Activated T-cell treated with anti-CD3 and anti-CD28 coated beads for 1 hour (primary cell): ENCODE data around the gene TAOK2.
"Not testable (repeated sequence)": the region's sequence is repeated elsewhere in the genome, so short reads cannot be mapped to it uniquely, and the experiment has no call there.

ENCODE experiments used
- DNase-seq: peaks from one replicate; pipeline ENCODE4 v3.0.0-alpha.2; 2020; ENCODE audit warnings: low read depth

Gene TAOK2

DNA sequence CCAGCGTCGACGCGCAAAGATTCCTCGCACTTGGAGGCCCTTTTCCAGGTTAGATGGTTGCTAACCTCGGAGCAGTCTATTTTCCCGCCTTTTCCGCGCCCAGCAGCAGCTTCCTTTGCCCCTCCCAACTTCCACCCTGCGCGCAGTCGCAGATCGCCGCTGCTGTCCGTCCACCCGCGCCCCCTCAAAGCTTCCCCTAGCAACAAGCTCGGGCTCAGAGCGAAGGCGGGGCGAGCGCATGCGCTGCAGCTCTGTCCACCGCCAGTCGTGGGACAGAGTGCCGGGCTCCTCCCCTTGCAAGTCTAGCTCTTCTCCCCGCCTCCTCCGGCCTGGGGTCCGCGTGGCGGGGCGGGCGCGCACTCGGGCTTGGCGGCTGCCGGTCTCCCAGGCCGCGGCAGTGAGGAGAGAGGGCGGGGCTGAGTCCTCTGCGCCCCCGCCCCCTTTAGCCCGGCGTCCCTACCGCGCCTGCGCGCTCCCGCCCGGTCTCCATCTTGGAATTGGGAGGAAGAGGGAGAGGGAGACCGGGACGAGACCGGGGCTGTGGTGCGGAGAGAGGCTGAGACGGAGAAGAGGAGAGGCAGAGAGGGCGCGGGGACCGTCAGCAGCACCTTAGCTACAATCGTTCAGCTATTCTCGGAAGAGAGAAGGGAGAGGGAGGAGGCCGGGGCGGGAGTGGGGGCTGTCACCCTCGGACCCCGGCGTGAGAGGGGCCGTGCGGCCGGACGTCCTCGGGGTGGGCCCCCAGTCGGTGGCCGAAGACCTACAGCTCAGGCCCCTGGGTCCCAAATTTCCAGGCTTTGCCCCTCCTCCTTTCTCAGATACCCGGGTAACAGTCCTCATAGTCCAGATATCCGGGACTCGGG is at the start of gene TAOK2:
Gene TAOK2 (plus strand): TSS at position 485 of the 863 bp plus-strand sequence. CDS start 3,905 bp downstream, outside the sequence.
- DNase-seq, result peak; percentile 86

DNA sequence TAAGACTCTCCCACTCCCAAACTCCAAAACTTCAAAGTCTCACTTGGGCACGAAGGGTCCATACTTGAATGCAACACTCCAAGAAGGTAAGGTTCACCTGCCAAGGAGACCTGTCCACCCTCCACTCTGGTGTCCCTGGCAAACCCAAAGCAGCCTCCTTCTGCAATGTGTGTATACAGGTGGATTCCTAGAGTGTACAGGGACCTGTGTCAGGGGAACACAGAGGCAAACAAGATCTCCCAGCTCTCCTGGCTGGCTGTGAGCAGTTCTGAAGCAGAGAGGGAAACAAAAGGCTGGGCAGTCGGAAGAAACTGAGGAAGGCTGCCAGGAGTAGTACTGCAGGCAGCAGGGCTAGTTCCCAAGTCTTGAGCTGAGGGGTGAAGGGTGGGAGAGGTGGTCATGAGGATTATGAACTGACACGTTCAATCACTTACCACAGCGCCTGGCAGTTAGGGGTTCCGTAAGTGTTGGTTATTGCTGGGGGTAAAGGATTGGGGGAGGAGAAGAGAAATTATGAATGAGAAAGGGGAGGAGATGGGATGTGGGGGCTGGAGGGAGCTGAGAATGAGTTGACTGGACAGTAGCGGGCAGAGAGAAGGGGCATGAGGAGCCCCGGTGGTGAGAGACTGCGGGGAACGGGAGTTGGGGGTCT is 48.4 kb upstream of the TAOK2 start:
- DNase-seq, result no peak

GRCh38 chr16:29925781-29926710 is 47.6 kb upstream of the TAOK2 start, which contains the start of gene KCTD13:
KCTD13 (minus strand) TSS chr16:29926226; CDS start chr16:29926033, 193 bp downstream.
- peak; percentile 86 for DNase-seq

- no peak for DNase-seq
Observed at GRCh38 chr16:29926711-29927052, 47.0 kb upstream of the TAOK2 start.

- DNase-seq, result no peak
Observed at GRCh38 chr16:29927070-29927905, 46.4 kb upstream of the TAOK2 start.

DNA sequence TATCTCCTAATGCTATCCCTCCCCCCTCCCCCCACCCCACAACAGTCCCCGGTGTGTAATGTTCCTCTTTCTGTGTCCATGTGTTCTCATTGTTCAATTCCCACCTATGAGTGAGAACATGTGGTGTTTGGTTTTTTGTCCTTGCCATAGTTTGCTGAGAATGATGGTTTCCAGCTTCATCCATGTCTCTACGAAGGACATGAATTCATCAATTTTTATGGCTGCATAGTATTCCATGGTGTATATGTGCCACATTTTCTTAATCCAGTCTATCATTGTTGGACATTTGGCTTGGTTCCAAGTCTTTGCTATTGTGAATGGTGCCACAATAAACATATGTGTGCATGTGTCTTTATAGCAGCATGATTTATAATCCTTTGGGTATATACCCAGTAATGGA is 41.9 kb upstream of the TAOK2 start:
- not testable (repeated sequence) for DNase-seq

DNA sequence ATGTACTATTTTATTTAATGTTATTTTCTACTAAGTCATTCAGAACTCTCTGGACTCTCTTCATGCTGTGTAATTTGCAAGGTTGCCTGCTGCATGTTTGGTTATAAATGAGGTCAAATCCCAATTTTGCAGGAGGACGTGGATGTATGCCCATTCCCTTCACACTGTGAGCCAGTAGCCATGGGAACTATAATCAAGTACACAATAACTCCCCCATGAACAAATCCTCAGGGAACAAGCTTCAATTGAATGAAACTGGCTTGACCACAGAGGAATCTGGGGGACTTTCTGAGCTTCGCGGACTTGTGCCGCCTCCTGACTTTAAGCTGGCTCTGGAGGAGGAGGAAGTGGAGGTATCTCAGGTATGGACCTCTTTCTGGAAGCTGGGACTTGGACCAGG is 33.0 kb upstream of the TAOK2 start:
- DNase-seq, result no peak

DNA sequence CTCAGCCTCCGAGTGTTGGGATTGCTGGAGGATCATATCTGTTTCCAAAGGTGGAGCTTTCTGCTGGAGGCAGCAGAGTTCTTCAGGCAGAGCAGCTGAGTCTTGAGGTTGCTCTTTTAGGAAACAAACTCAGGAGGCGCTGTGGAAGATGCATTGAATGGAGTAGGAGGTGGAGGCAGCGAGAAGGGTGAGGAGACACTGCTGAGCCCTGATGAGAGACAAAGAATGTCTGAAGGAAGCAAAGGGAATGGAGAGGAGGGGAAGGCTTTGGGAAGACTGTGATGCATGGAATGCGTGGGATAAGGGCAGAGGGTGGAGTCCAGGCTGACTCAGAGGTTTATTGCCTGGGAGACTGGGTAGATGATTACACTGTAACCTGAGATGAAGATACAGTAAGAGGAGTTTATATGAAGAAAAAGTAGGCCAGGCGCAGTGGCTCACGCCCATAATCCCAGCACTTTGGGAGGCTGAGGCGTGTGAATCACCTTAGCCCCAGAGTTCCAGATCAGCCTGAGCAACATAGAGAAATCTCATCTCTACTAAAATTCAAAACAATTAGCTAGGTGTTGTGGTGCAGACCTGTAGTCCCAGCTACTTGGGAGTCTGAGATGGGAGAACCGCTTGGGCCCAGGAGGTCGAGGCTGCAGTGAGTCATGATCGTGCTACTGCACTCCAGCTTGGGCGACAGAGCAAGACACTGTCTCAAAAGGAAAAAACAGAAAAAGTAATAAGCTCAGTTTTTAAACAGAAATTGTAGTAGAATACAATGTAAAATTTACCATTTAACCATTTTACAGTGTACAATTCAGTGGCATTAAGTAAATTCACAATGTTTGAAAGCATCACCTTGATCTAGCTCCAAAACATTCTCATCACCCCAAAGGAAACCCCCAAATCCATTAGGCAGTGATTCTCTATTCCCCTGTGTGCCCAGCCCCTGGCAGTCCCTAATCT is 29.5 kb upstream of the TAOK2 start:
- no peak for DNase-seq

GRCh38 chr16:29947897-29948296 is 25.8 kb upstream of the TAOK2 start:
- no peak for DNase-seq

DNA sequence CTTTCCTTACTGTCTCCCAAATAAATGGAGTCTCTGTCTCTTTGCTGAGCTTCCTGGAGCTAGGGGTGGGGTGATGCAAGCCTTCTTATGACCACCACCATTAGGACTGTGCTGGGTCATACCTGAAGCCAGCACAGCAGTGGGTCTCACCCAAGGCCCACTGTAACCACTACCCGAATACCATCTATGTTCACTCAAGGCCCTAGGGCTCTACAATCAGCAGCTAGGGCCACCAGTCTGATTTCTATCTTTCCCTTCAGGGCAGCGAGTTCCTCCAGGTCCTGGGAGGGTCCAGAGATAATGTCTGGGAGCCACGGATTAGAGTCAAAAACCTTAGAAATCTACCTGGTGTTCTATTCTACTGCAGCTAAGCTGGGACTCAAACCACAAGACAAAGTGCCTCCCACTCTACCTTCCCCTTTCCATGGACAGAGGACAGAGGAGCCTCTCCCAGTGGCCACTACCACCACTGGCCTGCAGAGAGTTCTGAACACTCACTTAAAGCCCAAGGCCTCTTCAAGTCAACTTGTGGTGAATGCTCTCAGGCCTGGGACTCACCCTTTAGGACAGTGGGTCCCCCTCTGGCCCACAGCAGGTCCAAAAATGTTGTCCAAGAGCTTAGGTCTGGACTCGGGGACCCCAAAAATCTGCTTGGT is 22.7 kb upstream of the TAOK2 start:
- DNase-seq, result no peak

DNA sequence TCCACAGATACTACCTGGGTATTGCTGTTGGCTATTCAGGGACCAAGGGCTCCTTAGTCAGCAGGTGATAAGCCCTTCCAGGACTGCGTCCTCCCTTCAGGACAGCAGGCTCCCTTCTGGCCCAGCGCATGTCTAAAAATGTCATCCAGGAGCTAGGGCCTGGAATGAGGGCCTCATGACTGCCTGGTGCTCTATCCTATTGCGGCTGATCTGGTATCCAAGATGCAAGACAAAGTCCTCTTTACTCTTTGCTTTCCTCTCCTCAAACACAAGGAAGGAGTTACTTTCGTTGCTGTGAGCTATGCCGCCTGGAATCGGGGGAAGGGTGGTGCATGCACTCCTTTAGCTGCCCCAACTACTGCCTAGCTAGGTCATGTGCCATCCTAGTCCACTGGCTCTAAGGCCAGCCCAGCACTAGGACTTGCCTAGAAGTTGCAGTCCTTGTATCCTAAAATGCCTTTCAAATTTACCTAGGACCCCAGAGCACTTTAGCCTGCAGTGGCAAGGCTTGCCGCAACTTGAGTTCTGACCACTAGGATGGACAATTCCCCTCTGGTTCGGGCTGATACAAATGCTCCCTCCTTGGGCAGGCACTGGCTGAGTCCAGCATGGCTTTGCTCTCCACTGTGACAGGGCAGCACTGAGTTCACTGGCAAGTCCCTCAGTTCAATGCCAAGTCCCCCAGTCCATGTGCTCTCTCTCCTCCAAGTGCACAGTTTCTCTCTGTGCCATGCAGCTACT is 21.9 kb upstream of the TAOK2 start:
- DNase-seq, result no peak

DNA sequence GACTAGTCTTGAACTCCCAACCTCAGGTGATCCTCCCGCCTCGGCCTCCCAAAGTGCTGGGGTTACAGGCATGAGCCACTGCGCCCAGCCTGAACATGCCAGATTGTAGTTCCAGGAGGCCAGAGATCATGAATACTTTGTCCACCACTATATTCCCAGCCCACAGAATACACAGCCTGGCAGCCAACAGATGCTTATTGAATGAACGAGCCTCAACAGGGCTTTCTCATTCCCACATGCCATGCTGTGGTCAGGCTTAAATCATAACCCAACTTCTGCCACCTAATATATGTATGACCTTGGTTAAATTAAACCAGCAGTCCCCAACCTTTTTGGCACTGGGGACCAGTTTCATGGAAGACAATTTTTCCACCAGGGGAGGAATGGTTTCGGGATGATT is 14.9 kb upstream of the TAOK2 start:
- no peak for DNase-seq

- DNase-seq, result no peak
Observed at GRCh38 chr16:29959293-29959692, 14.4 kb upstream of the TAOK2 start.

DNA sequence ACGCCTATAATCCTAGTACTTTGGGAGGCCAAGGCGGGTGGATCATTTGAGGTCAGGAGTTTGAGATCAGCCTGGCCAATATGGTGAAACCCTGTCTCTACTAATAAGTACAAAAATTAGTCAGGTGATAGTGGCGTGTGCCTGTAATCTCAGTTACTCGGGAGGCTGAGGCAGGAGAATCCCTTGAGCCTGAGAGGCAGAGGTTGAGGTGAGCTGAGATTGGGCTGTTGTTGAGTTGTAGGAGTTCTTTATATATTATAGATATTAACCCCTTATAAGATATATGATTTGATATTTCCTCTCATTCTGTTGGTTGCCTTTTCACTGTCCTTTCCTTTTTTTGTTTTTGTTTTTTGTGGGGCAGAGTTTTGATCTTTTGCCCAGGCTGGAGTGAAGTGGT is 13.8 kb upstream of the TAOK2 start:
- not testable (repeated sequence) for DNase-seq

GRCh38 chr16:29961127-29961478 is 12.6 kb upstream of the TAOK2 start:
- DNase-seq, result no peak

DNA sequence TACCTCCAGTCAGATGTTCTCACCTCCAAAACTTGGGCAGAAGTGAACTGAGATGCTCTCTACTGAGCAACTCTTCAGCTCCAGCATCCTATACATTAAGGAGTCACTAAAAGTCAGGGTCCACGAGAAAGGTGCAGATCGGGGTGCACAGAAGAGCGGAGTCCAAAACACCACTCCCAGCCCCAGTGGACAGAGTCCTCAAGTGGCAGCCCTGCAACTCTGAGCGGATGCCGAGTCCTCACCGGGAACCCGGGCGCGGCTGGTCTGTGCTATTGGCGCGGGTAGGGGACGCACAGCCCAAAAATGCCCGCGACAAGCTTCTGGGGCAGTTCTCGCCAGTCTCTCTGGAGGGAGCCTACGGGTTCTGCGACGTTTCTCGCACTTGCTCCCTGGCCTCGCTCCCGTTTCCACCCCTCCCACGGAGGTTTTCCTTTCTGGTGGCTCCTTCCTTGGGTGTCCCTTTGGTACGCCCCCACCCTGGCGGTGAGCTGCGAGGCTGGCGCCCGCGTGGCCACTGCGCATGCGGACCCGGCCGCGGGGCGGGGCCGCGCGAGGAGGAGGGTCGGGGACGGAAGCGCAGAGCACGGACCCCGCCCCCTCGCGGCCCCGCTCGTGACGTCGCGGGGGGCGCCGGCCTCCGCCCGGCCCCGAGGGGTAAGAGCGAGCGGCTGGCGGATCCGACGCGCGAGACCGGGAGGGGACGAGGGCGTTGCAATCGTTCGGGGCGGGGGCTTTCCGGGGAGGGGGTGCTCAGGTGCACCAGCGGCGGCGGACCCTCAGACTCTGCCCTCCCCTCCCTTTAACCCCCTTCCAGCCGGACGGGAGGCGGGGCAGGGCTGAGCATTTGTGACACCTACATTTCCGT is 12.0 kb upstream of the TAOK2 start, which contains the start of gene TMEM219:
Gene TMEM219 (plus strand): TSS at position 601 of the 865 bp plus-strand sequence. CDS start 1,065 bp downstream, outside the sequence.
- DNase-seq, result peak; percentile 91

- DNase-seq, result no peak
Observed at GRCh38 chr16:29962344-29962994, 11.2 kb upstream of the TAOK2 start.
